Peyer's patch (tissue), 4 donors: Measurements from ENCODE around the gene SESTD1. TPM values are rescaled to one million over a fixed set of nuclear protein-coding genes. Genes with fewer than 3 reads are reported as not detected.

Experiments used
- DNase-seq, 3 donors: peaks; one replicate each; pipeline ENCODE4 v3.0.0-alpha.2; 2017 to 2019
- H3K27ac ChIP-seq, 4 donors: fragments of 200-600 bp; sonication (generic); one replicate each; pipeline ENCODE4 v1.5.1; 2016 to 2019
- H3K27me3 ChIP-seq, 2 donors: fragments of 200-600 bp; sonication (generic); one replicate each; pipeline ENCODE4 v1.5.1; 2019
- H3K36me3 ChIP-seq, 3 donors: fragments of 200-600 bp; sonication (generic); one replicate each; pipeline ENCODE4 v1.5.1; 2016 to 2019
- H3K4me1 ChIP-seq, 4 donors: fragments of 200-600 bp; sonication (generic); one replicate each; pipeline ENCODE4 v1.5.1; 2016 to 2019
- H3K4me3 ChIP-seq, 4 donors: fragments of 200-600 bp; sonication (generic); 1 replicate in 3 of 4; 2 replicates in 1 of 4; pipeline ENCODE4 v1.5.1; 2016 to 2019; ENCODE audit warnings: mild to moderate bottlenecking in 1 of 4
- H3K9me3 ChIP-seq, 4 donors: fragments of 200-600 bp; sonication (generic); one replicate each; pipeline ENCODE4 v1.5.1; 2016 to 2019; ENCODE audit warnings: mild to moderate bottlenecking in 1 of 4
- POLR2A ChIP-seq, 2 donors: fragments of 450-650 bp; IDR thresholded peaks; one replicate each; pipeline ENCODE4 v1.5.1; 2017; ENCODE audit warnings: antibody characterized with exemption in 2 of 2, mild to moderate bottlenecking in 2 of 2, moderate library complexity in 2 of 2
- total RNA-seq, 4 donors: library from RNA; depleted of rRNA; stranded (reverse); fragments of >200 nt; gene quantifications; one replicate each; pipeline ENCODE4 v1.1.0, GENCODE V29; 2016
- TF ChIP-seq, protein P1 (sequence below), 6 experiments: fragments of 450-650 bp in 4 of 6; fragments of 200-600 bp in 2 of 6; sonication (generic) in 1 of 6; IDR thresholded peaks; one replicate each; pipeline ENCODE4 v1.5.1; 2017 to 2019; ENCODE audit warnings: antibody characterized with exemption in 6 of 6, mild to moderate bottlenecking in 3 of 6, moderate library complexity in 1 of 6

The SESTD1 gene
- total RNA-seq, 4 donors from 2014 or later = 19.3 to 66.0 (median 39.6) TPM

DNA sequence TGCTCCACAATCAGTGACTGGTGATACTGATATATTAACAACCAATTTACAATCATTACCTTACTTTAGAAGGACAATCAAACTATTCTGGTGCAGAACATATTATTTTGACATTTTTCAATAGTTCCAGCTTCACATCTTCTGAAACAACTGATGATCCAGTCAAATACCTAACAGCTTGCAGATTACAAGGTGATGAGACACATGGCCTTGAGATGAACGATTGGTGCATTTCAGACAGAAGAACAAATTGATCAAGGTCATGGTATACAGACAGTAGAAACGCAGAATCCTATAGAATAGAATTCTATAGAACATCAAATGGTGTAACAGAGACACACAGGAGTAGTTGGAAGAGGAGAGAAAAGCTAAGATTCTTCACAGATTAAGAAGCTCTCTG is 24.8 kb downstream of the SESTD1 start:
- Histone ChIP-seq H3K4me1 (peaks cover 0 to 29% (median 6%) of the 10 kb centered on the region in 4 donors), H3K36me3 (no peaks in the 10 kb centered on the region), H3K27ac (peak overlapping the region in 2 of 4 donors; percentile 15 to 38), H3K9me3 (no peaks in the 10 kb centered on the region), H3K27me3 (no peaks in the 10 kb centered on the region), H3K4me3 (no peak overlapping the region)
- TF ChIP-seq, protein P1, sequence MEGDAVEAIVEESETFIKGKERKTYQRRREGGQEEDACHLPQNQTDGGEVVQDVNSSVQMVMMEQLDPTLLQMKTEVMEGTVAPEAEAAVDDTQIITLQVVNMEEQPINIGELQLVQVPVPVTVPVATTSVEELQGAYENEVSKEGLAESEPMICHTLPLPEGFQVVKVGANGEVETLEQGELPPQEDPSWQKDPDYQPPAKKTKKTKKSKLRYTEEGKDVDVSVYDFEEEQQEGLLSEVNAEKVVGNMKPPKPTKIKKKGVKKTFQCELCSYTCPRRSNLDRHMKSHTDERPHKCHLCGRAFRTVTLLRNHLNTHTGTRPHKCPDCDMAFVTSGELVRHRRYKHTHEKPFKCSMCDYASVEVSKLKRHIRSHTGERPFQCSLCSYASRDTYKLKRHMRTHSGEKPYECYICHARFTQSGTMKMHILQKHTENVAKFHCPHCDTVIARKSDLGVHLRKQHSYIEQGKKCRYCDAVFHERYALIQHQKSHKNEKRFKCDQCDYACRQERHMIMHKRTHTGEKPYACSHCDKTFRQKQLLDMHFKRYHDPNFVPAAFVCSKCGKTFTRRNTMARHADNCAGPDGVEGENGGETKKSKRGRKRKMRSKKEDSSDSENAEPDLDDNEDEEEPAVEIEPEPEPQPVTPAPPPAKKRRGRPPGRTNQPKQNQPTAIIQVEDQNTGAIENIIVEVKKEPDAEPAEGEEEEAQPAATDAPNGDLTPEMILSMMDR (IDR thresholded peaks at IDR 0.05) = no peak
- TF ChIP-seq POLR2A (IDR thresholded peaks at IDR 0.05) = no peak
- no peak for DNase-seq

DNA sequence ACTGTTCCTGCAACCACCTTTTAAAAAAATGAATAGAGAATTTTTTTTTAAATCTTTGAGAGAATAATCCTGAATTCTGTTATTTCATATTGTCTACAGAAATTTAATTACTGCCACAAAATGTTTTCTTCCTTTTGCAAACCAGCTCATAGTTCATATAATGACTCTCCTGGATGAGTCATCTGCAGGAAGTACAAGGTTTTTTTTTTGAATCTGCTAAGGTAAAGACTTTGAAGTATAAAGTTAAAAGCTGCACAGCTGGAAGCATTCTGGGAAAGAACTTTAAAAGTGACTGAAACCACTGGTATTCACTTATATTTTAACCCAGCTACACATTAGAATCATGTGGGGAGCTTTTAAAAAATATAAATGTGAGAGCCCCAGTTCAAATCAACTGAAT is 25.4 kb downstream of the SESTD1 start:
- no peak overlapping the region for H3K4me3 ChIP-seq
- H3K36me3 ChIP-seq = no peaks in the 10 kb centered on the region
- no peaks in the 10 kb centered on the region for H3K27me3 ChIP-seq
- no peak for DNase-seq
- H3K27ac ChIP-seq = peak overlapping the region in 2 of 4 donors; percentile 15 to 38
- H3K4me1 ChIP-seq = peaks cover 0 to 29% (median 6%) of the 10 kb centered on the region in 4 donors
- no peak for TF ChIP-seq POLR2A (IDR thresholded peaks at IDR 0.05)
- TF ChIP-seq, protein P1 (IDR thresholded peaks at IDR 0.05) = no peak
- H3K9me3 ChIP-seq = no peaks in the 10 kb centered on the region

DNA sequence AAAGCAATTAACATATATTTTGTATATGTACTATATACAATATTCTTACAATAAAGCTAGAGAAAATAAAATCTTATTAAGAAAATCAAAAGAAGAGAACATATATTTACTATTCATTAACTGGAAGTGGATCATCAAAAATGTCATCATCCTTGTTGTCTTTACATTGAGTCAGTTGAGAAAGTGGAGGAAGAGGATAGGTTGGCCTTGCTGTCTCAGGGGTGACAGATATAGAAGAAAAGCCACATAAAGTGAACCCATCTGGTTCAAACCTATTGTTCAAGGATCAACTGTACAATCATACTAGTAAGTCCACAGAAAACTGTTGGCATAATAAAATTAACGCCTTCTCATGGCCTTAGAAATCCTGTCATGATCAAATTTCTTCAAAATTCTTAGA is 26.6 kb downstream of the SESTD1 start:
- H3K27ac ChIP-seq = no peak overlapping the region
- peaks cover 0 to 29% (median 6%) of the 10 kb centered on the region in 4 donors for H3K4me1 ChIP-seq
- no peaks in the 10 kb centered on the region for H3K36me3 ChIP-seq
- no peak for DNase-seq
- no peak overlapping the region for H3K4me3 ChIP-seq
- H3K9me3 ChIP-seq = no peaks in the 10 kb centered on the region
- no peak for TF ChIP-seq POLR2A (IDR thresholded peaks at IDR 0.05)
- TF ChIP-seq, protein P1 (IDR thresholded peaks at IDR 0.05) = no peak
- H3K27me3 ChIP-seq = no peaks in the 10 kb centered on the region

DNA sequence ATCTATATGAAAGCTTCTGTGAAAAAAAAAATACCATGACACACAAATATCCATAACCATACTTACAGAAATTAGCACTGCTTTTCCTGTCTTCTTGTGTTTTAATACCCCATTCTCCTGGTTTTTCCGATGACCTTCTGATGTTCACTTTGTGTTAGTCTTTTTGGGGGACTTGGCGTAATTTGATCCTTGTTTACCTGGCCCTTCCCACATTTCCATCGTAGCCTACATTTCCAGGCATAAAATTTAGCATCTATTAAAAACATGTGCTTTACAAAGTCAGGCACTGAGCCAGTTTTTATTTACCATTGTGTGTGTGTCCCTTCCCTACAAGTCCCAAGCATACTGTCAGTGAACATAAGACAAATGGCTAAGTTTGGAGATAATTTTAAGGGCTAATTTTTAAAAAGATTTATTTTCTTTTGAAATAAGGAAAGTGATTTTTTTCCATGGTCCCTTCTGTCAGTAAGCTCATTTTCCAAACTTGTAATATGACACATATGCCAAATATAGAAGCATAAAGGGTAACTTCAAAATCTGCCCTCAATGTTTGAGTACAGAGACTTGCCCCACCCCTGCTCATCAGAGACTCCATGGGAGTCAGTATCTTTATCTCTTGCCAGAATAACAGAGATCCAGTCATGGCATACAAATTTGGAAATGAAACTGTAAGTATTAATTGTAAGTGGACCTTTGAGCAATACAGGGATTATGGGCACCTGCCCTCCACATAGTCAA is 27.3 kb downstream of the SESTD1 start:
- no peak for TF ChIP-seq POLR2A (IDR thresholded peaks at IDR 0.05)
- TF ChIP-seq, protein P1 (IDR thresholded peaks at IDR 0.05) = no peak
- no peaks in the 10 kb centered on the region for H3K27me3 ChIP-seq
- no peaks in the 10 kb centered on the region for H3K9me3 ChIP-seq
- H3K4me1 ChIP-seq = peaks cover 0 to 29% (median 6%) of the 10 kb centered on the region in 4 donors
- H3K27ac ChIP-seq = no peak overlapping the region
- DNase-seq = no peak
- no peak overlapping the region for H3K4me3 ChIP-seq
- H3K36me3 ChIP-seq = no peaks in the 10 kb centered on the region

DNA sequence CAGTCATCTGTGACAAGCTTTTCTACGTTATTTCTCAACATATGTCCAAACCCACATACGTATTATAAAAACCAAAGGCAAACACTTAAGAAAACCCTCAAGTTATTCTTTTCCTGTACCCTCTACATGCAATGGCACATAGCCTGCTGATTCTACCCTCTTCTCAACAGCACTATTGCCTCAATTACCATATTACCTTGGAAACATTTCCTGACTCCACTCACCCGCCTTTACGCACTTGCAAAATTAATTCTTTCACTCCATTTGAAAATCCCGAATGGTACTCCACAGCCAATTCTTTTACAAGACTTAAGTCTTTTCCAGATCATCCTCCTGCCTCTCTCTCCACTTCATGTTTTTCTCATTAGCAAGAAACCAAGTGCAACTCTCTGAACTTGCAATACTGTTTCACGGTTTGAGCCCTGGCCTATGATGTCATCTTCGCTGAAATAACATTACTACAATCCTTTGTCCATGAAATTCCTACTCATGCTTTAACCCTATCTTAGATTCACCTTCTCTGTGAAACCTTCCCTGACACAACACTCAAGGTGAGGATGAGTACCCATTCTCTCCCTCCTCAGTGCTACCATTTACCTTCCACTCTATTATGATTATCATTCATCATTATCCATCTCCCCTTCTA is 29.0 kb downstream of the SESTD1 start:
- Histone ChIP-seq H3K4me1 (peaks cover 0 to 29% (median 6%) of the 10 kb centered on the region in 4 donors), H3K27ac (no peak overlapping the region), H3K27me3 (no peaks in the 10 kb centered on the region), H3K4me3 (no peak overlapping the region), H3K36me3 (no peaks in the 10 kb centered on the region), H3K9me3 (no peaks in the 10 kb centered on the region)
- DNase-seq = no peak
- TF ChIP-seq POLR2A (IDR thresholded peaks at IDR 0.05) = no peak
- TF ChIP-seq, protein P1 (IDR thresholded peaks at IDR 0.05) = no peak
